GM23248 (cell line): ENCODE results near the gene SMTNL2. TPM values are rescaled to one million over a fixed set of nuclear protein-coding genes. Genes with fewer than 3 reads are reported as not detected.
A peak's percentile ranks its signal among the peaks of the same experiment; 100 is the strongest.
"Not testable (repeated sequence)": the region's sequence is repeated elsewhere in the genome, so short reads cannot be mapped to it uniquely, and the experiment has no call there.

Experiments
- DNase-seq: peaks from one replicate; pipeline ENCODE4 v3.0.0-alpha.2; 2015
- H2AFZ ChIP-seq: fragments of 200-600 bp; sonication (generic); 2 replicates; pipeline ENCODE4 v1.6.1; 2016; ENCODE audit warnings: antibody characterized with exemption
- H3F3A ChIP-seq: fragments of 200-600 bp; sonication (generic); 2 replicates; pipeline ENCODE4 v1.6.1; 2016; ENCODE audit warnings: mild to moderate bottlenecking, antibody characterized with exemption, mixed run types; ENCODE audit not compliant: insufficient read depth
- H3K27ac ChIP-seq: fragments of 200-600 bp; sonication (generic); 2 replicates; pipeline ENCODE4 v1.5.1; 2016; ENCODE audit warnings: mild to moderate bottlenecking
- H3K27me3 ChIP-seq: fragments of 200-600 bp; sonication (generic); replicated peaks from 2 replicates; pipeline ENCODE4 v1.6.1; 2016; ENCODE audit warnings: mild to moderate bottlenecking; ENCODE audit not compliant: insufficient read depth
- H3K36me3 ChIP-seq: fragments of 200-600 bp; sonication (generic); 2 replicates; pipeline ENCODE4 v1.6.1; 2016; ENCODE audit warnings: low read depth, mild to moderate bottlenecking
- H3K4me1 ChIP-seq: fragments of 200-600 bp; sonication (generic); 2 replicates; pipeline ENCODE4 v1.6.1; 2016; ENCODE audit warnings: mild to moderate bottlenecking; ENCODE audit not compliant: insufficient read depth
- H3K4me2 ChIP-seq: fragments of 200-600 bp; sonication (generic); one replicate; pipeline ENCODE4 v1.6.1; 2016; ENCODE audit warnings: mild to moderate bottlenecking; ENCODE audit not compliant: unreplicated experiment
- H3K4me3 ChIP-seq: fragments of 200-600 bp; sonication (generic); 2 replicates; pipeline ENCODE4 v1.5.1; 2016; ENCODE audit warnings: mild to moderate bottlenecking
- H3K79me2 ChIP-seq: fragments of 200-600 bp; sonication (generic); 2 replicates; pipeline ENCODE4 v1.6.1; 2016; ENCODE audit warnings: mild to moderate bottlenecking; ENCODE audit not compliant: insufficient read depth
- H3K9ac ChIP-seq: fragments of 200-600 bp; sonication (generic); 2 replicates; pipeline ENCODE4 v1.6.1; 2016; ENCODE audit warnings: mild to moderate bottlenecking
- H3K9me2 ChIP-seq: fragments of 200-600 bp; sonication (generic); 2 replicates; pipeline ENCODE4 v1.6.1; 2016; ENCODE audit warnings: mixed run types, mild to moderate bottlenecking, moderate library complexity; ENCODE audit not compliant: insufficient read depth
- H3K9me3 ChIP-seq: fragments of 200-600 bp; sonication (generic); one replicate; pipeline ENCODE4 v1.6.1; 2017; ENCODE audit warnings: low read depth
- H4K20me1 ChIP-seq: fragments of 200-600 bp; sonication (generic); 2 replicates; pipeline ENCODE4 v1.6.0; 2016; ENCODE audit not compliant: insufficient read depth
- EZH2 ChIP-seq: fragments of 200-600 bp; sonication (generic); IDR thresholded peaks from 2 replicates; pipeline ENCODE4 v1.6.1; 2018; ENCODE audit warnings: antibody characterized with exemption, mild to moderate bottlenecking; ENCODE audit not compliant: insufficient read depth, poor library complexity, severe bottlenecking
- EZH2phosphoT487 ChIP-seq: fragments of 200-600 bp; sonication (generic); IDR thresholded peaks from 2 replicates; pipeline ENCODE4 v1.6.1; 2018; ENCODE audit warnings: antibody characterized with exemption, moderate library complexity, mild to moderate bottlenecking, low read depth; ENCODE audit not compliant: insufficient read depth
- WGBS, 2 experiments: methylation state at CpG; one replicate each; pipeline ENCODE4 v1.1.6; 2015 to 2017; ENCODE audit warnings: low lambda C conversion rate in 2 of 2, low coverage in 1 of 2; ENCODE audit errors: missing lambda C conversion rate in 2 of 2; 5-methylcytosine and 5-hydroxymethylcytosine counted together
- in situ Hi-C: fragments of 300-500 bp; cut with MboI; formaldehyde crosslinking; loops from 2 replicates; pipeline ENCODE4 v1.15.0; 2020
- polyA plus RNA-seq: library from polyadenylated mRNA; unstranded; fragments of >200 nt; fragmentation: Nextera tagmentation; extraction: Ambion mirVana; gene quantifications from 2 replicates; pipeline ENCODE4 v1.2.1, GENCODE V29; 2016
- total RNA-seq: library from RNA; depleted of rRNA; stranded (reverse); fragments of >200 nt; shearing (Covaris generic); gene quantifications from 2 replicates; pipeline ENCODE4 v1.2.3, GENCODE V29; 2014

The SMTNL2 gene
- total and polyA plus RNA-seq, 2 experiments from 2014 or later: not detected

DNA sequence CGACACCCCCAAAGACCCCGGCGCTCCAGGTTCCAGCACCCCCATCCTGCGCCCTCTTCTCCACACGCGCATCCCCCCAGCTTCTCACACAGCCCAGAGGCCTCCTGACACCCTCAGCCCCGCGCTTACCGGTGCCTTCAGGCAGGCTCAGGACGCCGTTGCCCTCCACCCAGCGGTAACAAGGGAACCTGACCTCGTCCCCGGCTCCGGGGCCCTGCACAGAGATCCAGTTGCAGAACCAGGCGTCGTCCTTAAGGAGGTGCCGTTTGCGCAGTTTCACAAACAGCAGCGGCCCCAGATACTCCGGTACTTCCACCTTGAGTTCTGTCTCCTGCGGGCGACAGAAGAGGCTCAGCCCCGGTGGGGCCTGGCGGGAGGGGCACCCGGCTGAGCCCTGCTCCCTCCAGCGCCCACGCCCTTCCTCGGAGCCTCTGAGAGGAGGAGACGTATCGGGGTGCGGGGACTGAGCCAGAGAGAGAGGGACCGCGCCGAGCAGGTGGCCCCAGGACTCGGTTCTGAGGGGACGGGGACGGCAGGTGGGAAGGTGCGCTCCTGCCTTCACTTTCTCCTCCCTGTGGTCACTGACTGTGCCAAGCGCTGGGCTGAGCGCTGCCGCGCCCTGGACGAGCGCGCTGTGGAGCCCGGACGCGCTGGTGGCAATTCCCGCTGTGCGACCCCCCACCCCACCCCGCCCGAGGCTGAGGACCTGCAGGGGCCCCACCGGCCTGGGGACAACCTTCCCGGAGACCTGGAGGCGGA is 55.2 kb downstream of the SMTNL2 start:
- H3K9me3 ChIP-seq, H3K9ac ChIP-seq, H3K4me3 ChIP-seq, in situ Hi-C loops, H3K9me2 ChIP-seq, H3K4me1 ChIP-seq, H3K36me3 ChIP-seq, H3K27ac ChIP-seq, H4K20me1 ChIP-seq, H3K79me2 ChIP-seq, H3K4me2 ChIP-seq, H2AFZ ChIP-seq, H3F3A ChIP-seq: not testable (repeated sequence)
- peaks cover 64% of the 10 kb centered on the region for H3K27me3 ChIP-seq
- DNase-seq: peak; percentile 45
- whole genome bisulfite sequencing, 2 experiments: 3 to 4% methylated on average over 21 to 23 of the region's 56 CpGs

GRCh38 chr17:4640569-4641188 is 56.4 kb downstream of the SMTNL2 start:
- H3K4me2 ChIP-seq, H3K4me1 ChIP-seq, H3K9ac ChIP-seq, H2AFZ ChIP-seq, H3K9me2 ChIP-seq, H3K79me2 ChIP-seq, in situ Hi-C loops, H3K27ac ChIP-seq, H4K20me1 ChIP-seq, H3K36me3 ChIP-seq, H3F3A ChIP-seq, DNase-seq, H3K4me3 ChIP-seq, H3K9me3 ChIP-seq: not testable (repeated sequence)
- 3 to 4% methylated on average over 23 to 37 of the region's 39 CpGs for WGBS, 2 experiments
- H3K27me3 ChIP-seq: peaks cover 60% of the 10 kb centered on the region
- peak; percentile 43 for TF ChIP-seq EZH2

DNA sequence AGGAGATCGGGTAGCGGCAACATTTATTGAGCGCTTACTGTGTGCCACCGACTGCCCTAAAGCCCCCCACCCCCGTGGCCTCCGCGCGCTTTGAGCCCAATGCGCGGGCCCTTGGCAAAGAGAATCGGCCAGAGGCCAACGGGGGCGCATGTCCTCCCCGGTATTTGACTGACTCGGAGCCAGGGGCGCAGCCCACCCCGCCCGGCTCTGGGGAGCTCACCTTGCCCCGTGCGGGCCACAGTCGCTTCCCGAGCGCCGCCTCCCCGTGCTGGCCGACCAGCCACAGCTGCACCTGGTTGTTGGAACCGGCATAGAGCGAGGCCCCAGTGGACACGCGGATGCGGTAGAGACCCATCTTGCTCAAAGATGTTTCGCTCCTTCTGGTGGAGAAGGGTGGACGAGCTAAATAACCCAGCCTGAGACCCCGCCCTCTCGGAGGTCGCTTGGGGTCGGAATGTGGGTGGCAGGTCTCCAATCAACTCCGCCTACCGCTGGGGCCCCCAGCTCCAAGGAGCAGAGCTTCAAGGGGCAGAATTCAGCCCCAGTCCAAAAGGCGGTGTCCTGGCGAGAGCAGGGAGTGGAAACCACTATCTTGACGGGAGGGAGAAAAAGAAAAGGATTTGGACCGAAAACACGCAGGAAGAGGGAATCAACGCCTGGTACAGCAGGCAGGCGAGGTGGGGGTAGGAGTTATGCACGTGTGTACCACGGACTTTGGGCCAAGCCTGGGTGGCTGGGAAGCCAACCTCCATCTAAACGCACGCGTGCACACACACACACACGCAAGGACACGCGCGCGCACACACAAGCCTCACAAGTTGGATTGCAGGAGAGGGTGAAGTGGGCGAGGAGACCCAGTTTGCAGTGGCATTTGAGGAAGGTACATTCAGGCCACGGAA is 57.2 kb downstream of the SMTNL2 start, which contains the start of gene ALOX15:
Gene ALOX15, minus strand, starts transcription at position 382 of the 899 bp plus-strand sequence. Its CDS starts 27 bp downstream, at position 355.
- Histone ChIP-seq H3K27me3 (peaks cover 56% of the 10 kb centered on the region), H3K27ac (no peak within 1 kb of the TSS), H3K9ac (no peak within 1 kb of the TSS), H3F3A (no peaks in the 10 kb centered on the region), H3K4me1 (no peaks in the 10 kb centered on the region), H3K4me2 (no peak within 1 kb of the TSS), H2AFZ (no peak within 1 kb of the TSS), H3K4me3 (no peak within 1 kb of the TSS), H3K36me3 (no peaks in the 10 kb centered on the region), H3K9me2 (no peaks in the 10 kb centered on the region), H4K20me1 (no peaks in the 10 kb centered on the region), H3K79me2 (no peaks in the 10 kb centered on the region), H3K9me3 (no peaks in the 10 kb centered on the region)
- no peak for DNase-seq
- no peak for TF ChIP-seq EZH2phosphoT487
- peak; percentile 28 for TF ChIP-seq EZH2
- in situ Hi-C loops: no loop called here
- WGBS, 2 experiments: 5 to 7% methylated on average over 56 of the region's 58 CpGs

GRCh38 chr17:4642286-4642685 is 58.0 kb downstream of the SMTNL2 start:
- H3K9me3 ChIP-seq: no peaks in the 10 kb centered on the region
- no peak overlapping the region for H3K27ac ChIP-seq
- peaks cover 48% of the 10 kb centered on the region for H3K27me3 ChIP-seq
- no peaks in the 10 kb centered on the region for H4K20me1 ChIP-seq
- no peak overlapping the region for H3K4me2 ChIP-seq
- WGBS, 2 experiments: 34 to 41% methylated on average over 5 to 6 of the region's 6 CpGs
- no peak for DNase-seq
- in situ Hi-C loops: no loop called here
- no peaks in the 10 kb centered on the region for H3F3A ChIP-seq
- no peaks in the 10 kb centered on the region for H3K79me2 ChIP-seq
- H3K4me3 ChIP-seq: no peak overlapping the region
- H2AFZ ChIP-seq: no peak overlapping the region
- no peaks in the 10 kb centered on the region for H3K9me2 ChIP-seq
- no peaks in the 10 kb centered on the region for H3K4me1 ChIP-seq
- no peak overlapping the region for H3K9ac ChIP-seq
- no peaks in the 10 kb centered on the region for H3K36me3 ChIP-seq
- no peak for TF ChIP-seq EZH2phosphoT487
- no peak for TF ChIP-seq EZH2
